GM06990 (cell line): ENCODE data around the gene MSI2.

Experiments
- DNase-seq: peaks from one replicate; pipeline ENCODE4 v3.0.0-alpha.2; 2011; ENCODE audit not compliant: insufficient read length; ENCODE audit errors: extremely low read depth
- H3K27me3 ChIP-seq: replicated peaks from 2 replicates; pipeline ENCODE4 v1.6.0; 2011; ENCODE audit warnings: low read length; ENCODE audit not compliant: control insufficient read depth, insufficient read depth
- H3K36me3 ChIP-seq: 2 replicates; pipeline ENCODE4 v1.5.1; 2011; ENCODE audit warnings: low read length; ENCODE audit not compliant: control insufficient read depth, insufficient read depth
- H3K4me3 ChIP-seq: replicated peaks from 2 replicates; pipeline ENCODE4 v1.5.1; 2011; ENCODE audit warnings: low read depth, mild to moderate bottlenecking, control low read depth, low read length
- TF ChIP-seq, protein P1 (sequence below): IDR thresholded peaks from 2 replicates; pipeline ENCODE4 v1.5.1; 2011; ENCODE audit warnings: low read length, control low read depth, mild to moderate bottlenecking, inconsistent platforms; ENCODE audit not compliant: insufficient read depth, poor library complexity, severe bottlenecking

MSI2 gene

DNA sequence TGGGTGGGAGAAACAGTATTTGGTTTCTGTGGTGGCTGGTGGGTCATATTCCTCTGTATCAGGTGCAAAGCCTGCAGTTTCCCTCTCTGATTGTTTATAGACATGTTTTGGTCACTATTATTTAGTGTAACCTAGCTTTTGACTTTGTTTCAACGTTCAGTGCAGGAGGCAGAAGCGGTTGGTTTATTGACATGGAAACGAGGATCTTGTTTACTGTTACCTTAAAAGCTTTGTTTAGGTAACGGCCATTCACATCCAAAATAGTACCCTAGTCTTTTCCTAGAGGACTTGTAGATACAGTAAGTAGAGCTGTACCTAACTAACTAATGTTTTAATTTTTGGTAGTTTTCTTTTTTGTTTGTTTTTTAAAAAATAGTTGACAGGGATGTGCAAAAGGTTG lies 3.5 kb downstream of the MSI2 start:
- H3K27me3 ChIP-seq: no peaks in the 10 kb centered on the region
- H3K4me3 ChIP-seq: no peak overlapping the region
- no peak for DNase-seq
- H3K36me3 ChIP-seq: peaks cover 8% of the 10 kb centered on the region
- TF ChIP-seq, protein P1, sequence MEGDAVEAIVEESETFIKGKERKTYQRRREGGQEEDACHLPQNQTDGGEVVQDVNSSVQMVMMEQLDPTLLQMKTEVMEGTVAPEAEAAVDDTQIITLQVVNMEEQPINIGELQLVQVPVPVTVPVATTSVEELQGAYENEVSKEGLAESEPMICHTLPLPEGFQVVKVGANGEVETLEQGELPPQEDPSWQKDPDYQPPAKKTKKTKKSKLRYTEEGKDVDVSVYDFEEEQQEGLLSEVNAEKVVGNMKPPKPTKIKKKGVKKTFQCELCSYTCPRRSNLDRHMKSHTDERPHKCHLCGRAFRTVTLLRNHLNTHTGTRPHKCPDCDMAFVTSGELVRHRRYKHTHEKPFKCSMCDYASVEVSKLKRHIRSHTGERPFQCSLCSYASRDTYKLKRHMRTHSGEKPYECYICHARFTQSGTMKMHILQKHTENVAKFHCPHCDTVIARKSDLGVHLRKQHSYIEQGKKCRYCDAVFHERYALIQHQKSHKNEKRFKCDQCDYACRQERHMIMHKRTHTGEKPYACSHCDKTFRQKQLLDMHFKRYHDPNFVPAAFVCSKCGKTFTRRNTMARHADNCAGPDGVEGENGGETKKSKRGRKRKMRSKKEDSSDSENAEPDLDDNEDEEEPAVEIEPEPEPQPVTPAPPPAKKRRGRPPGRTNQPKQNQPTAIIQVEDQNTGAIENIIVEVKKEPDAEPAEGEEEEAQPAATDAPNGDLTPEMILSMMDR: no peak

DNA sequence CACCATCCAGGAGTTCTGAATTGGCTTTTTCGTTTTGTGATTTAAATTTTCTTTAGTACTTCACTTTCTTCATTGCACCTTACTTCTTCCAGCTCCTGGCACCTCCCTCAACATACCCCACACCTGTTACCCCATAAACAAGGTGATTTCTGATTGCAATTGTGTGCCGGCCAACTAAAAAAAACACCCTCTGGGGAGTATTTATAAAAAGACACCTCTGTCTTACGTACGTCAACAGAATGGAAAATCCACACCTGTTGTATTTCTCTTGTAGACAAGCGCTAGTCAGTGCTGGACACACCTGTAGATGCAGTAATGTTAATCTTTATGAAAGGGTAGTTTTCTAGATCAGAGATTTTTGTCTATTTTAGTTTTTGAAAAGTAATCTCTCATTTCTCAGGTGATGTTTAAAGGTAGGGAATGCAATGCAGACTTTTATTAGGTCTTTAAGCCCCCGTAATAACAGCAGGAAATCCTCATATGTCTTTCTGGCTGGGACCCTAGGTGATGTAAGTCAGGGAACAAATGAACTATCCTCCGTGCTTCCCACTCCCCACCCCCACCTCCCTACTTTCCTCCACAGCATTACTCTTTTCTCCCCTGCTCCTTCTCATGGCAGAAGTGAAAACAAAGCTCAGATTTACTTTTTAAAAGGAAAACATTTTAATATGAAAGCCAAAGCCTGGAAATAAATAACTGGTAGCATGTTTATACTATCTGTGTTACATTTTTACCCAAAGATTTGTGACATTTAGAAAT lies 4.2 kb downstream of the MSI2 start:
- no peak overlapping the region for H3K4me3 ChIP-seq
- TF ChIP-seq, protein P1: no peak
- peaks cover 8% of the 10 kb centered on the region for H3K36me3 ChIP-seq
- DNase-seq: no peak
- no peaks in the 10 kb centered on the region for H3K27me3 ChIP-seq

DNA sequence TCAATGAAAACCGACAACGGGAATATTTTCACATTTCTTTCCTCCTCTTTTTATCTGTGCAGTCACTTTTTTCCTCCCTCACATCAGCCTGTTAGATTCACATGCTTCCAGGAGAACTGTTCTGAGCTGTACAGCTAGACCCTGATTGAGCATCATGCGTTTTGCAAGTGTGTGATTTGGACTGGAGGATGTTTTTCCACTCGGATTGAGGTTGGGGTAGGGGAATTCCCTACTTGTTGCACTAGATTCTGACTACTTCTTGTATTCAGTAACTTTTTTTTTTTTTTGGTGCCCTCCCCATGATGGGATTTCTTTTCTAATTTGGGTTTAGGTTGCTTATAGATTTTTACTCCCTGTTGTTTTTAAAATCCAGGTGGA lies 4.8 kb downstream of the MSI2 start:
- H3K4me3 ChIP-seq: no peak overlapping the region
- peaks cover 10% of the 10 kb centered on the region for H3K36me3 ChIP-seq
- no peak for DNase-seq
- TF ChIP-seq, protein P1: no peak
- no peaks in the 10 kb centered on the region for H3K27me3 ChIP-seq

DNA sequence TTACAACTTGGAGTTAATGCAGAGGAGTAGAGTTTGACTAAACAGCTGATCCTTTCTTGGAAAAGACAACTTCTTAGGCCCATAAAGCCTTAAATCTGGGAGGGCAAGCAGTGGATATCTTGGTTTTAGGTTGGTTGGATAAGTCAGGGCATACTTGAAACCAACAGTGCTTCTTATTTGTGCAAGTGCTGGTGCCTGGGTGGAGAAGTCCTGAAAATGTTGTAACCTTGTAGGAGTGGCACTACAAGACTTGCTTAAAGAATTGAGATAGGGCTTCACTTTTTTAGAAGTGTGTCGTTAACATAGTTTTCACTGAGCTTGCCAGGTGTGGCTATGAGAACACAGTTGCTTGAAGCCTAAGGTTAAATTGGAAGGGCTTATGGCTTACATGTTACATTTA lies 6.2 kb downstream of the MSI2 start:
- peaks cover 16% of the 10 kb centered on the region for H3K36me3 ChIP-seq
- DNase-seq: no peak
- TF ChIP-seq, protein P1: no peak
- no peaks in the 10 kb centered on the region for H3K27me3 ChIP-seq
- H3K4me3 ChIP-seq: no peak overlapping the region

DNA sequence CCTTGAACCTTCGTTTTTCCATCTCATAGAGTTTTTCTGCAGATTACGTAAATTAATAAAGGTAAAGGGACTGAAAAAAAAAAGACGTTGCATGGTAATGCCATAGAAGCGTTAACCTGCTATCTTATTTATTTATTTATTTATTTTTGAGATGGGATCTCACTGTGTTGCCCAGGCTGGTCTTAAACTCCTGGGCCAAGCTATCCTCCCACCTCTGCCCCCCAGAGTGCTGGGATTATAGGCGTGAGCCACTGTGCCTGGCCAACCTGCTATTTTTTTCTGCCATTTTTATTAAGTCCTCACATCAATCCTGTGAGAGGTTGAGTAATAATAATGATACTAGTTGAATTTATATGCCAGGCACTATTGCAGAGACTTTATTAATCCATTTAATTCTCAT lies 7.9 kb downstream of the MSI2 start:
- TF ChIP-seq, protein P1: no peak
- no peak overlapping the region for H3K4me3 ChIP-seq
- peaks cover 20% of the 10 kb centered on the region for H3K36me3 ChIP-seq
- no peak for DNase-seq
- H3K27me3 ChIP-seq: no peaks in the 10 kb centered on the region

DNA sequence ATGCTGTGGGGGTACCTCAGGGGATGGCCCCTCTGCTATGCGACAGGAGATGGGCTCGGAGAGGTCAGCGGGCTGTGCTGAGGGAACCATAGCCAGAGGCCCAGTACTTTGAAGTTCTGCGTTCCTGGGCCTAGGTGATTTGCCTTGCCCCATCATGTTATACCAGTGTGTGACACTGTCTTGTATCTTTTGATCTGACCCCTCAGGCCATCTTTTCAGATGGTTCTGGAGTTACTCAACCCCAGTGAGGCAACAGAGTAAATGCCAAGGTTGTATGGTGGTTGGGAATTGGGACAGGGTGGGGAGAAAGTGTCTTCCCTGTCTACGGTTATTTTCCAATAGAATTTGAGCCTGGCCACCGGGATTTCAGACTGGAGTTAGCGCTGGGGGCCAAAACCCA lies 8.5 kb downstream of the MSI2 start:
- no peak for DNase-seq
- TF ChIP-seq, protein P1: no peak
- no peak overlapping the region for H3K4me3 ChIP-seq

More for the DNA sequence above, 8.5 kb downstream of the MSI2 start:
- no peaks in the 10 kb centered on the region for H3K27me3 ChIP-seq
- peaks cover 24% of the 10 kb centered on the region for H3K36me3 ChIP-seq
